ENCODE results near the gene STPG2. TPM values are rescaled to one million over a fixed set of nuclear protein-coding genes. Genes with fewer than 3 reads are reported as not detected.

STPG2 gene
- total RNA-seq, 1 experiment from 2014 or later, result not detected

- POLR2A ChIA-PET, result interaction anchor here (0.7 kb wide), 1 partner anchor 1899 kb away, joined by 3 read pairs; no protein-coding TSS in a partner anchor
- no peak for DNase-seq (ENCODE audit: low read depth, low spot score)
- Histone ChIP-seq H3K4me1 (ENCODE audit: control insufficient read depth, insufficient read depth, low read length) (no peaks in the 10 kb centered on the region), H3K36me3 (ENCODE audit: control insufficient read depth, insufficient read depth, low read length) (no peaks in the 10 kb centered on the region), H3K4me3 (ENCODE audit: low read depth in 2 of 2, low read length in 2 of 2) (no peak overlapping the region), H3K9me3 (ENCODE audit: control insufficient read depth, insufficient read depth, low read depth, low read length) (no peaks in the 10 kb centered on the region), H3K27me3 (ENCODE audit: control insufficient read depth, insufficient read depth, low read length) (no peaks in the 10 kb centered on the region), H3K27ac (ENCODE audit: low read length) (no peak overlapping the region)
- BruUV-seq (replicated peaks), result no TSS peak
- ATAC-seq, result no peak
- CTCF ChIA-PET, result no interaction called here
- TF ChIP-seq CTCF (IDR thresholded peaks at IDR 0.05) (no peak), TCF7L2 (IDR thresholded peaks at IDR 0.05; ENCODE audit: low read depth, low read length) (no peak), REST (IDR thresholded peaks at IDR 0.05; ENCODE audit: insufficient read depth in 1 of 2, low read depth in 2 of 2, low read length in 1 of 2) (no peak), POLR2AphosphoS5 (IDR thresholded peaks at IDR 0.05; ENCODE audit: low read depth, low read length) (no peak), SIN3A (IDR thresholded peaks at IDR 0.05; ENCODE audit: borderline replicate concordance, insufficient read depth, low read depth, low read length) (no peak)
- intact Hi-C loops (cut with micrococcal nuclease; ENCODE audit: unreplicated experiment) (no loop called here), in situ Hi-C loops (cut with HindIII; ENCODE audit: low pct_unique_long_range_greater_than_20kb, low sequenced_read_pairs) (no loop called here)
Observed at GRCh38 chr4:97531351-97531750, 611.9 kb downstream of the STPG2 start.

- no TSS peak for BruUV-seq (replicated peaks)
Observed at GRCh38 chr4:97530676-97531075, 612.6 kb downstream of the STPG2 start.

More at GRCh38 chr4:97530676-97531075, 612.6 kb downstream of the STPG2 start:
- in situ Hi-C loops (cut with HindIII; ENCODE audit: low pct_unique_long_range_greater_than_20kb, low sequenced_read_pairs), result no loop called here
- Histone ChIP-seq H3K27me3 (ENCODE audit: control insufficient read depth, insufficient read depth, low read length) (no peaks in the 10 kb centered on the region), H3K4me3 (ENCODE audit: low read depth in 2 of 2, low read length in 2 of 2) (no peak overlapping the region), H3K9me3 (ENCODE audit: control insufficient read depth, insufficient read depth, low read depth, low read length) (no peaks in the 10 kb centered on the region), H3K27ac (ENCODE audit: low read length) (no peak overlapping the region), H3K4me1 (ENCODE audit: control insufficient read depth, insufficient read depth, low read length) (no peaks in the 10 kb centered on the region), H3K36me3 (ENCODE audit: control insufficient read depth, insufficient read depth, low read length) (no peaks in the 10 kb centered on the region)
- ChIA-PET CTCF (no interaction called here), POLR2A (interaction anchor here (0.7 kb wide), 1 partner anchor 1693 kb away, joined by 4 read pairs; no protein-coding TSS in a partner anchor)
- intact Hi-C loops (cut with micrococcal nuclease; ENCODE audit: unreplicated experiment), result no loop called here
- no peak for TF ChIP-seq POLR2AphosphoS5 (IDR thresholded peaks at IDR 0.05; ENCODE audit: low read depth, low read length)
- no peak for TF ChIP-seq REST (IDR thresholded peaks at IDR 0.05; ENCODE audit: insufficient read depth in 1 of 2, low read depth in 2 of 2, low read length in 1 of 2)
- no peak for TF ChIP-seq CTCF (IDR thresholded peaks at IDR 0.05)
- TF ChIP-seq SIN3A (IDR thresholded peaks at IDR 0.05; ENCODE audit: borderline replicate concordance, insufficient read depth, low read depth, low read length), result no peak
- no peak for TF ChIP-seq TCF7L2 (IDR thresholded peaks at IDR 0.05; ENCODE audit: low read depth, low read length)
- no peak for ATAC-seq
- no peak for DNase-seq (ENCODE audit: low read depth, low spot score)

Measured in Panc1 (cell line).